Kidney epithelial cell (primary cell): ENCODE measurements around the gene BUB1B. TPM values are rescaled to one million over a fixed set of nuclear protein-coding genes. Genes with fewer than 3 reads are reported as not detected.
"Not testable (repeated sequence)": the region's sequence is repeated elsewhere in the genome, so short reads cannot be mapped to it uniquely, and the experiment has no call there.

Experiments
- DNase-seq: peaks from one replicate; pipeline ENCODE4 v3.0.0-alpha.2; 2010; ENCODE audit warnings: low read depth
- H3K27me3 ChIP-seq: 2 replicates; pipeline ENCODE4 v1.6.0; 2011; ENCODE audit warnings: low read length; ENCODE audit not compliant: control insufficient read depth, insufficient read depth
- H3K36me3 ChIP-seq: 2 replicates; pipeline ENCODE4 v1.5.1; 2011; ENCODE audit warnings: low read length; ENCODE audit not compliant: control insufficient read depth, insufficient read depth
- H3K4me3 ChIP-seq: 2 replicates; pipeline ENCODE4 v1.5.1; 2011; ENCODE audit warnings: low read depth, mild to moderate bottlenecking, control low read depth, low read length
- CTCF ChIP-seq: IDR thresholded peaks from 2 replicates; pipeline ENCODE4 v1.5.1; 2011; ENCODE audit warnings: mild to moderate bottlenecking, moderate library complexity, low read length, control low read depth, inconsistent platforms; ENCODE audit not compliant: insufficient read depth, poor library complexity, severe bottlenecking
- total RNA-seq: library from RNA; depleted of rRNA; stranded (reverse); fragments of >200 nt; gene quantifications from 2 replicates; pipeline ENCODE4 v1.2.3, GENCODE V29; 2015

BUB1B gene
- total RNA-seq, 1 donor from 2014 or later = 10.5 TPM

GRCh38 chr15:40118473-40118872, 42.4 kb upstream of the BUB1B start:
- no peaks in the 10 kb centered on the region for H3K27me3 ChIP-seq
- H3K36me3 ChIP-seq = no peaks in the 10 kb centered on the region
- TF ChIP-seq CTCF = no peak
- no peak overlapping the region for H3K4me3 ChIP-seq
- DNase-seq = no peak

- TF ChIP-seq CTCF = no peak
- H3K4me3 ChIP-seq = no peak overlapping the region
- DNase-seq = no peak
These were observed 38.8 kb upstream of the BUB1B start for GRCh38 chr15:40121911-40122638.

GRCh38 chr15:40122989-40123388, 37.9 kb upstream of the BUB1B start:
- not testable (repeated sequence) for H3K4me3 ChIP-seq, H3K27me3 ChIP-seq, DNase-seq, H3K36me3 ChIP-seq

More at GRCh38 chr15:40121911-40122638, 38.8 kb upstream of the BUB1B start:
- no peaks in the 10 kb centered on the region for H3K27me3 ChIP-seq
- H3K36me3 ChIP-seq = no peaks in the 10 kb centered on the region

- H3K27me3 ChIP-seq, H3K36me3 ChIP-seq, DNase-seq, H3K4me3 ChIP-seq: not testable (repeated sequence)
These were observed 37.0 kb upstream of the BUB1B start for GRCh38 chr15:40123863-40124262.

- DNase-seq, H3K4me3 ChIP-seq, H3K27me3 ChIP-seq, H3K36me3 ChIP-seq: not testable (repeated sequence)
These were observed 36.5 kb upstream of the BUB1B start for GRCh38 chr15:40124333-40124732.

GRCh38 chr15:40124807-40125285, 36.0 kb upstream of the BUB1B start:
- H3K27me3 ChIP-seq, H3K36me3 ChIP-seq, DNase-seq, H3K4me3 ChIP-seq: not testable (repeated sequence)

- no peak for TF ChIP-seq CTCF
- no peak for DNase-seq
- Histone ChIP-seq H3K4me3 (no peak overlapping the region), H3K36me3 (no peaks in the 10 kb centered on the region), H3K27me3 (no peaks in the 10 kb centered on the region)
These were observed 34.9 kb upstream of the BUB1B start for GRCh38 chr15:40125950-40126349.
